Femur (tissue), 1 donor: ENCODE measurements around the gene HOXB7.

Experiments
- DNase-seq: peaks from one replicate; pipeline ENCODE4 v3.0.0-alpha.2; 2017

HOXB7 gene

DNA sequence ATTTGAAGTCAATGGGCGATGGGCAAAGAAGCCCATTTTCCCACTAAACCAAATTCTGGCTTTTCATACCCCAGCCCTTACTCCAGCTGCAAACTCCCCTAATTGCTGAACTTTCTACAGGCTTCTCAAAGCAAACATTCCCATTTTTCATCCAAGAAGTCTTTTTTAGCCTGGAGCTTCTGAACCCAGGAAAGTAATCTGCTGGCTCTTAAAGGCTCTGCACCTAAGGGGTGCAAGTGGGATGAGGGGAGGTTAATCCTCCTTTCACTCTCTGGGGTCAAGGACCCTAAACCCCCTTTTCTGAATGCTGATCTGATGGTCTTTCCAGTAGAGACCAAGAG, 2.4 kb downstream of the HOXB7 start:
- DNase-seq, result no peak

DNA sequence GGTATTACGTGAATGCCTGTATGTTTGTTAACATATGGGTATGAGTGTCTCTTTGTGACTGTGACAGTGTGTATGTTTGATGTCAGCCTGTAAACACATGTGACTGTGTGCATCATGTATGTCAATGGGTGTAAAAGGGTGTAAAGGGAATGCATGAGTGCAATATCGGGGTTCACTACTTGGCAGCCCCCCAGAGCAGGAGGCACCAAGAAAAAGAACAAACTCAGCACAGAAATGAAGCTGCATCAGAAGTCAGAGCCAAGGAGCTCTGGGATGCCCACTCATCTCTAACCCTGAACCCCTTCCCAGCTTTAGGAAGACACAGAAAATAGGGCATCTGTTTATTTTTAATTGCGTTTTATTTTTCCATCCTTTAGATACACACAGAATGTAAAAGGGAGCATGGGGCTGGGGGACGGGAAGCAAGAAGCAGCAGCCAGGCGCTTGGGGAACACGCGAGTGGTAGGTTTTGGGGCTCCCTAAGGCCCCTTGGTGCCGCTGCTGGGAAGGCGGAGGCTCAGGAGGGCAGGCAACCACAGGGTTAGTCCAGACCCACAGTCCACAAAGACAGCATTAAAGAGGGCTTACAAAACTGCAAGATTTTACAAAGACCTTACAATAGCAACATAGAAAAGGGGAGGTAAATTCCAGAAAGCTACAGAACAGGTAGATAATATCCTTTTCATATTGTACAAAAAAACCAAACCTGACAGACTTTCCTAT, 3.8 kb downstream of the HOXB7 start:
- DNase-seq, result no peak

- DNase-seq, result no peak
Observed at GRCh38 chr17:48605991-48606891, 4.6 kb downstream of the HOXB7 start.

GRCh38 chr17:48605409-48605919, 5.4 kb downstream of the HOXB7 start:
- DNase-seq, result no peak

GRCh38 chr17:48604770-48605329, 6.0 kb downstream of the HOXB7 start, which contains the start of gene HOXB6:
Gene HOXB6, minus strand, starts transcription at chr17:48604986. Its CDS starts 6,836 bp downstream, at chr17:48598150.
- no peak for DNase-seq

- DNase-seq, result no peak
Observed at GRCh38 chr17:48603959-48604769, 6.7 kb downstream of the HOXB7 start.

- DNase-seq, result no peak
Observed at GRCh38 chr17:48601539-48602425, 9.0 kb downstream of the HOXB7 start.

- DNase-seq, result no peak
Observed at GRCh38 chr17:48601207-48601538, 9.6 kb downstream of the HOXB7 start.

GRCh38 chr17:48600244-48601098, 10.3 kb downstream of the HOXB7 start:
- no peak for DNase-seq

DNA sequence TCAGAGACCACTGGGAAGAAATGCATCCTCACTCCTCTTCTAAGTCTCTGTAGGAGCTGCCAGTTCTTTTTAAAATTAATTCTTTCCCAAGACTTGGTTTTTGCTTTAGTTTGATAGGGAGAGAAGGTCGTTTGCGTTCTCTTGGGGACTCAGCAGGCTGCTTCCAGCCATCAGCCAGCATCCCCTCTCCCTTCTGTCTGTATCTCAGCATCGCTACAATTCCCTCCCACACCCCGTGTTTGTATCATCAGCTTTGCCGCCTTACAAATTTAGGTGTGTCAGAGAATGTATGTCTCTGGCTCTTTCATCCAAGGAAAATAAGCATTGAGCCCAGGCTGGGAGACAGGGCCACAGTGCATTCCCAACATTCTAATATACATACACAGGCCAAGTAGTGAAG, 11.5 kb downstream of the HOXB7 start:
- no peak for DNase-seq

GRCh38 chr17:48598736-48599135, 12.1 kb downstream of the HOXB7 start:
- DNase-seq, result no peak

DNA sequence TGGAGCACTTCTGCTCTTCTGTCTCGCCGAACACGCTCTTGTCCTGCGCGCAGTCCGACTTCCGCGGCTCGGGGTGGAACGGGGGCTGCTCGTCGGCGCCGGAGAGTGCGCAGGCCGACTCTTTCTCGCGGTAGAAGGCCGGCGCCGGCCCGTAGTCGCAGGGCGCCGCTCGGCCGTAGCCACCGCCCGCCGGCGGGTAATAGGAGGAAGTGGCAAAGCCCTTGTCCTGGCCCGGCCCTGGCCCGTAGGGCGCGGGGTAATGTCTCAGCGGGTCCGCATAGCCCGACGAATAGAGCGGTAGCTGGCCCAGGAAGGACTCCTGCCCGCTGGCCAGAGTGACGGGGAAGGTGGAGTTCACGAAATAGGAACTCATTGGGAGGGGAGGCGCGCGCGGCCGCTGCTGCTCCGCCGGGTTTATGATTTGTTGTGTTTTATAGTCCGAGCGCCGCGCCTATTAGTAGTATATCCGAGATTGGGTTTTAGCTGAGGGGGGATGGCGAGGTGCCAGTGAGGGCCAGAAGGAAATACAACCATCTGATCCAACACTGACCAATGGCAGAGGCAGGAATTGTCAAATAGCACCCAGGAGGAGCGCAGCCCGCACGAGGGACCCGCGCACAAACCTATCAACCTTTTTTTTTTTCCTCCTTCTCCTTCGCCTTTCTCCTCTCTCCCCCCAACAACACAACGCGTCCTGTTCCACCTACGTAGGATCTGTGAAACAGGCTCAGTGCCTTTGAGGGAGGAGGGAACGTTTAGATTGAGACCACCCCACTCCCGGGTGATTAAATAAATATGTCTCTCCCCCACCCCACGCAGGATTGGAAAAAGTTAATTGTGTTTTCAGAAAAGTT, 12.8 kb downstream of the HOXB7 start:
- DNase-seq, result no peak

DNA sequence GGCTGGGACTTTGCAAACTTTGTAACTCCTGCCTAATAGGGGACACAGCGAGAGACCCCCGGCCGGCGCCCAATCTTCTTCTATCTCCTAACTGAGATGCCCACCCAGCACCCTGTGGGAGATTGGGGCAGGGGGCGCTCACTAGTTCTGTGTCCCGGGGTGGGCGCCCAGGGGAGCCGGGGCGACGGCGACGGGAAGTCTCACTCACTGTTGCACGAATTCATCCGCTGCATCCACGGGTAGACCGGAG, 13.4 kb downstream of the HOXB7 start:
- no peak for DNase-seq

DNA sequence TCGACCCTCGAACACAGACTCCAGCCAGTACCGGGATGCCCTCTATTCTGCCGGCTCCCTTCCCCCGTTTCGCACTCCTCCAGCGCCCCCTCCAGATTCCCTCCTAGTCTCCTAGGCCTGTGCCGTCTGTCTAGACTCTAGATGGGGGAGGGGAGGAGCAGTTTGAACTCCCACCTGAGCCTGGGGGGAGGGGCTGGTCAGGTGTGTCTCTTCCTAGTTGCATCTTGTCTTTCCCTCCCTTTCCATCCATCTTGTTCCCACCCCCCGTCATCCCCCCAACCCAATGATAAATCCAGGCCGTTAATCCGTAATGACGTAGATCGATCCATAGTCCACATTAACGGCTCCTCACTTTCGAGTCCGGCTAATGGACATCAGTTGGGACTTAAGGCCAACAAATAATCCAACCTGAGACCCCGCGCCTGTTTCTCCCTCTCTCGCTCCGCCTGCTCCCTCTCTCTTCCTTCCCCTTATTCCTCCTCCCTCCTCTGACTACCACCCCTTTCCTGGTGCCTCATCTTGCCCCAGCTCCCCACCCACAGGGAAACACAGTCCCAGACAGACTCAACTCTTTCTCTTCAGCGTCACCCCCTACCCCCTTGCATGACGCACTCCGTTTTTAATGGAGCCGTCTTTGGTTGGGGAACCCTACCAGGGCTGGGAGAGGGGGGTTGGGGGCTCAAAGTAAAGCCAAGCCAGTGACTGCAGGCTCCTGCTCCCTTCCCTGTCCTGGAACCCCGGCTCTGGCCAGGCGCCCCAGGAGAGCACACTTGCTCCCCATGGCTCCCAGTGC, 13.9 kb downstream of the HOXB7 start:
- DNase-seq, result no peak

- no peak for DNase-seq
Observed at GRCh38 chr17:48596000-48596734, 14.7 kb downstream of the HOXB7 start.

DNA sequence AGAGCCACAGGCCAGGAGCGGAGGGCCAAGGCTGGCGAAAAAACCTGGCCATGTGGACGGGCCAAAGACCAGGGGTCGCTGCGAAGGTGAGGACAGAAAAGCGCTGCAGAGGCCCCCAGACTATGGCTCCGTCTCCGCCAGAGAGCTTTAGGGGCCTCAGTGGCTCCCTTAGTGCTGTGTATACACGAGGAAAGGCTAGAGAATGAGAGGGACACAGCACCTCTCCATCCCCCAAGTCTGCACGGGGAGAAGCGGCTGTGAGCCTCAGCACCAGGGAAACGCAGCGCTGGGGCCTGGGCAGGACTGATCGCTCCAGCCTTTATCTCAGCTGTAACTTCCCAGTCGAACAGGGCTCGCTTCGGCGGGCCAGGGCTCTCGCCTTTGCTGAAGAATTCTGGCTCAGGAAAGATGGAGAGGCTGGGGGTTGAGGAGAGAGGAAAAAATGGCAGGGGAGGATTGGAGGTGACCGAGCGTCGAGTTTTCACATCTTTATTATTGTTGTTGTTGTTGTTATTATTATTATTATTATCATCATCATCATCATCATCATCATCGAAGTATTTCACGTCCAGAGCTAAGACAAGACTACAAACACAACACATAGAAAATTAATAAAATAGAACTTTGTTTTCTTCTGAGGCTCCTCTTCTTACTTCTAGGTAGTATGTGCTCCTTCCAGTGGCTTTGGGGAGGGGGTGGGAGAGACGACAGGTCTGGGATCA, 15.4 kb downstream of the HOXB7 start:
- DNase-seq, result no peak

DNA sequence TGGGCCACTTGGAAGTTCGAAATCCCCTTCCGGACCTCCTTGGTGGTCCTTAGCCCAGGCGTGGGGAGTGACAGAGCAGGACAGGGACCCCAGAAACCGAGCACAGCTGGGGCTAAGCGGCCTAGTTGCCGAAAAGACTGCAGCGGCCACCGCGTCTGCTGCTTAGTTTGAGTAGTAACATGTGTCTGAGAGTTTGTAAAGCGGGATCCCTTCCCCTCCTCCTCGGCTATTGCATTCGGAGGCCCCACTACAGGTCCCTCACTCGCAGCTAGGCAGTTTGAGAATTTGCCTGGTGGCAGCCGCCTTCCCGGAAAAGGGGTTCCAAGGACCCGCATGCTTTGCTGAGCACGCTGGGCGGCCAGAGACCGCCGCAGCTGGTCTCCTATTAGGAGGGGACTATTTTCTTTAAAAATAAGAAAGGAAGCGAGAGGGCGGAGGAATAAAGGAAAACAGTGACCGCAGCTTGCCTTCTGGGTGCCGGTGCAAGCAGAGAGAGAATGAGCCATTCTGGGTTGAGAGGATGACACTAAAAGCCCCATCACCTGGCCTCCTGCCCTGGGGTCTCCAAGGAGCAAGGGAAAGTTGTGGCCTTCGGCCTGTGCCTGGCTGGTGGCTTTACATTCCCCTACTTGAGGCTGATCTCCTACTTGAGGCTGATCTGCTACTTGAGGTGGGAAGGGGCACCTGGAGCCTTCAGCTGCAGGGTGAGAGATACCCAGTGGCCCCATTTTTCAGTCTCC, 16.1 kb downstream of the HOXB7 start:
- DNase-seq, result no peak
